Astrocyte of the cerebellum (primary cell): Measurements from ENCODE around the gene HNRNPA2B1.
A peak's percentile ranks its signal among the peaks of the same experiment; 100 is the strongest.
"Not testable (repeated sequence)": the region's sequence is repeated elsewhere in the genome, so short reads cannot be mapped to it uniquely, and the experiment has no call there.

Experiments
- DNase-seq: peaks from one replicate; pipeline ENCODE4 v3.0.0-alpha.2; 2011; ENCODE audit warnings: low read depth
- H3K4me3 ChIP-seq: 2 replicates; pipeline ENCODE4 v1.5.1; 2011; ENCODE audit warnings: mild to moderate bottlenecking, low read depth, low read length, moderate library complexity
- CTCF ChIP-seq: IDR thresholded peaks from 2 replicates; pipeline ENCODE4 v1.5.1; 2012; ENCODE audit warnings: low read length, low read depth, moderate library complexity, mild to moderate bottlenecking; ENCODE audit errors: missing control alignments
- in situ Hi-C: cut with HindIII; loops from 2 replicates; pipeline ENCODE4 v1.10.0; 2017; ENCODE audit warnings: low sequenced_read_pairs

The HNRNPA2B1 gene

GRCh38 chr7:26155531-26156375, 44.8 kb downstream of the HNRNPA2B1 start:
- H3K4me3 ChIP-seq: peak overlapping the region; percentile 9
- peak; percentile 24 for DNase-seq
- no peak for TF ChIP-seq CTCF
- in situ Hi-C loops: loop anchor here (25.0 kb wide), 1 partner anchor 1007 kb away; the partner anchor contains the start of genes HOXA10, HOXA3, HOXA7 and HOXA9

- in situ Hi-C loops: loop anchor here (25.0 kb wide), 1 partner anchor 1008 kb away; the partner anchor contains the start of genes HOXA10, HOXA3, HOXA7 and HOXA9
- TF ChIP-seq CTCF: no peak
- no peak for DNase-seq
- H3K4me3 ChIP-seq: peak overlapping the region; percentile 53
Observed at GRCh38 chr7:26153823-26154783, 46.4 kb downstream of the HNRNPA2B1 start.

- no peak for DNase-seq
- in situ Hi-C loops: loop anchor here (25.0 kb wide), 1 partner anchor 1009 kb away; the partner anchor contains the start of genes HOXA10, HOXA3, HOXA7 and HOXA9
- peak overlapping the region; percentile 53 for H3K4me3 ChIP-seq
- no peak for TF ChIP-seq CTCF
Observed at GRCh38 chr7:26153241-26153822, 47.2 kb downstream of the HNRNPA2B1 start.

- DNase-seq: not testable (repeated sequence)
- H3K4me3 ChIP-seq: peak overlapping the region; percentile 53
- in situ Hi-C loops: loop anchor here (25.0 kb wide), 1 partner anchor 1009 kb away; the partner anchor contains the start of genes HOXA10, HOXA3, HOXA7 and HOXA9
Observed at GRCh38 chr7:26152782-26153240, 47.7 kb downstream of the HNRNPA2B1 start.

GRCh38 chr7:26151953-26152781, 48.4 kb downstream of the HNRNPA2B1 start, which contains the start of gene NFE2L3:
Gene NFE2L3 (plus strand): TSS chr7:26152198. CDS start chr7:26152499, 301 bp downstream.
- DNase-seq: peak; percentile 18
- peak within 1 kb of the TSS; percentile 53 for H3K4me3 ChIP-seq
- in situ Hi-C loops: loop anchor here (25.0 kb wide), 1 partner anchor 1010 kb away; the partner anchor contains the start of genes HOXA10, HOXA3, HOXA7 and HOXA9
- no peak for TF ChIP-seq CTCF

GRCh38 chr7:26151650-26151952, 48.9 kb downstream of the HNRNPA2B1 start:
- no peak for DNase-seq
- H3K4me3 ChIP-seq: peak overlapping the region; percentile 53
- in situ Hi-C loops: loop anchor here (25.0 kb wide), 1 partner anchor 1011 kb away; the partner anchor contains the start of genes HOXA10, HOXA3, HOXA7 and HOXA9
- no peak for TF ChIP-seq CTCF
